Astrocyte (in vitro differentiated cells and primary cell): Measurements from ENCODE around the gene ZNF839. TPM values are rescaled to one million over a fixed set of nuclear protein-coding genes. Genes with fewer than 3 reads are reported as not detected.

Source experiments
- DNase-seq: peaks from one replicate; pipeline ENCODE4 v3.0.0-alpha.2; 2010; ENCODE audit warnings: low read depth
- FAIRE-seq: peaks from 2 replicates; lab custom pipeline; 2011; peaks lifted over from hg19 to GRCh38; lab: Jason Lieb, UNC
- H2AFZ ChIP-seq: 2 replicates; pipeline ENCODE4 v1.6.0; 2012; ENCODE audit warnings: low read depth, low read length, inconsistent platforms
- H3K27ac ChIP-seq: 2 replicates; pipeline ENCODE4 v1.5.1; 2011; ENCODE audit warnings: low read depth, low read length, inconsistent platforms
- H3K27me3 ChIP-seq: 2 replicates; pipeline ENCODE4 v1.6.0; 2011; ENCODE audit warnings: low read length, inconsistent platforms; ENCODE audit not compliant: insufficient read depth
- H3K36me3 ChIP-seq: 2 replicates; pipeline ENCODE4 v1.5.1; 2011; ENCODE audit warnings: low read length, inconsistent platforms; ENCODE audit not compliant: insufficient read depth
- H3K4me1 ChIP-seq: 2 replicates; pipeline ENCODE4 v1.5.1; 2011; ENCODE audit warnings: low read length, inconsistent platforms; ENCODE audit not compliant: insufficient read depth
- H3K4me2 ChIP-seq: 2 replicates; pipeline ENCODE4 v1.6.0; 2012; ENCODE audit warnings: low read length, inconsistent platforms
- H3K4me3 ChIP-seq: 2 replicates; pipeline ENCODE4 v1.5.1; 2011; ENCODE audit warnings: low read depth, mild to moderate bottlenecking, low read length, inconsistent platforms; ENCODE audit not compliant: insufficient read depth
- H3K79me2 ChIP-seq: 2 replicates; pipeline ENCODE4 v1.6.0; 2012; ENCODE audit warnings: mild to moderate bottlenecking, low read length, inconsistent platforms; ENCODE audit not compliant: insufficient read depth
- H3K9ac ChIP-seq: 2 replicates; pipeline ENCODE4 v1.6.0; 2012; ENCODE audit warnings: mild to moderate bottlenecking, low read length, inconsistent platforms
- H3K9me3 ChIP-seq: 2 replicates; pipeline ENCODE4 v1.5.1; 2012; ENCODE audit warnings: low read depth, mild to moderate bottlenecking, low read length, inconsistent platforms; ENCODE audit not compliant: insufficient read depth
- H4K20me1 ChIP-seq: 2 replicates; pipeline ENCODE4 v1.6.0; 2012; ENCODE audit warnings: low read length, inconsistent platforms; ENCODE audit not compliant: insufficient read depth
- H3K27ac Mint-ChIP-seq: one replicate; pipeline ENCODE4 v1.8.0; 2021; ENCODE audit warnings: mild to moderate bottlenecking, mixed read lengths; ENCODE audit not compliant: unreplicated experiment
- H3K27me3 Mint-ChIP-seq: one replicate; pipeline ENCODE4 v1.8.0; 2021; ENCODE audit warnings: low read depth, mixed read lengths; ENCODE audit not compliant: unreplicated experiment
- H3K36me3 Mint-ChIP-seq: one replicate; pipeline ENCODE4 v1.8.0; 2021; ENCODE audit warnings: low read depth, mixed read lengths; ENCODE audit not compliant: unreplicated experiment
- H3K4me1 Mint-ChIP-seq: one replicate; pipeline ENCODE4 v1.8.0; 2021; ENCODE audit warnings: low read depth, mixed read lengths; ENCODE audit not compliant: unreplicated experiment
- H3K4me3 Mint-ChIP-seq: one replicate; pipeline ENCODE4 v1.8.0; 2021; ENCODE audit warnings: mild to moderate bottlenecking, moderate library complexity, mixed read lengths; ENCODE audit not compliant: unreplicated experiment
- H3K9me3 Mint-ChIP-seq: one replicate; pipeline ENCODE4 v1.8.0; 2021; ENCODE audit warnings: mild to moderate bottlenecking, mixed read lengths; ENCODE audit not compliant: unreplicated experiment
- CTCF ChIP-seq: IDR thresholded peaks from 2 replicates; pipeline ENCODE4 v1.5.1; 2011; ENCODE audit warnings: low read depth, mild to moderate bottlenecking, inconsistent platforms, low read length, moderate library complexity; ENCODE audit not compliant: insufficient read depth
- EZH2 ChIP-seq: IDR thresholded peaks from 2 replicates; pipeline ENCODE4 v1.6.1; 2012; ENCODE audit warnings: mild to moderate bottlenecking, low read length, inconsistent platforms; ENCODE audit not compliant: insufficient read depth
- total RNA-seq: library from RNA; stranded (reverse); gene quantifications from 2 replicates; pipeline ENCODE4 v1.2.1, GENCODE V29; 2021

The ZNF839 gene
- total RNA-seq, 1 donor from 2014 or later = 8.0 TPM

DNA sequence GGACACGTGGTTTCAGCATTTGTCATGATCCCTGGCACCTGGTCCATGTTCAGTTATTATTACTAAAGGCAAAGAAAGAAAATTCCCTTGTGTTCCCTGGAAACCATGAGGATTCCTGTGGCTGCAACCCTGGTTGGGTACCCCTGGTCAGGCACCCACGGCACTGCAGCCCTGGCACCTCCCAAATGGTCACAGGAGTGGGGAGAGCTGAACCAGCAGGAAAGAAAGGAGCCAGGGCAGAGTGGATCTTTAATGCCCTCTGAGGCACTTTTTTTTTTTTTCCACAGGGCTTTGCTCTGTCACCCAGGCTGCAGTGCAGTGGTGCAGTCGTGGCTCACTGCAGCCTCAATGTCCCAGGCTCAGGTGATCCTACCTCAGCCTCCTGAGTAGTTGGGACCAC lies 25.7 kb downstream of the ZNF839 start:
- Histone ChIP-seq H3K36me3 (peaks cover 23% of the 10 kb centered on the region), H3K27me3 (no peaks in the 10 kb centered on the region), H3K4me1 (no peaks in the 10 kb centered on the region), H3K4me2 (no peak overlapping the region), H3K9me3 (no peaks in the 10 kb centered on the region), H4K20me1 (no peaks in the 10 kb centered on the region), H2AFZ (no peak overlapping the region), H3K79me2 (no peaks in the 10 kb centered on the region), H3K9ac (no peak overlapping the region), H3K4me3 (no peak overlapping the region), H3K27ac (no peak overlapping the region)
- TF ChIP-seq CTCF (no peak), EZH2 (no peak)
- Mint-ChIP-seq H3K4me1 (no peaks in the 10 kb centered on the region), H3K36me3 (peaks cover 26% of the 10 kb centered on the region), H3K27me3 (no peaks in the 10 kb centered on the region), H3K9me3 (no peaks in the 10 kb centered on the region), H3K27ac (no peak overlapping the region), H3K4me3 (no peak overlapping the region)
- DNase-seq (no peak), FAIRE-seq (no peak)

DNA sequence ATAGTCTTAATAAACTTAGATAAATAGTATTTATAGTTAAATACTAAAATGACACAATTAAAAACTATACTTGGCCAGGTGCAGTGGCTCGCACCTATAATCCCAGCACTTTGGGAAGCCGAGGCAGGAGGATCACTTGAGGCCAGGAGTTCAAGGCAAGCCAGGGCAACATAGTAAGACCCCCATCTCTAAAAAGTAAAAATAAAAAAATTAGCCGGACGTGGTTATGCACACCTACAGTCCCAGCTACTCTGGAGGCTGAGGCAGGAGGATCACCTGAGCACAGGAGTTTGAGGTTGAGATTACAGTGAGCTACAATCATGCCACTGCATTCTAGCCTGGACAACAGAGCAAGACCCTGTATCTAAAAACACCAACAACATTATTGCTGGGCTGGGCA lies 27.1 kb downstream of the ZNF839 start:
- Histone ChIP-seq H4K20me1 (no peaks in the 10 kb centered on the region), H3K4me1 (no peaks in the 10 kb centered on the region), H3K27me3 (no peaks in the 10 kb centered on the region), H3K9ac (no peak overlapping the region), H3K4me3 (no peak overlapping the region), H3K27ac (no peak overlapping the region), H3K79me2 (no peaks in the 10 kb centered on the region), H3K4me2 (no peak overlapping the region), H2AFZ (no peak overlapping the region), H3K9me3 (no peaks in the 10 kb centered on the region), H3K36me3 (peaks cover 23% of the 10 kb centered on the region)
- no peak for DNase-seq
- no peaks in the 10 kb centered on the region for H3K27me3 Mint-ChIP-seq
- no peak for FAIRE-seq
- no peaks in the 10 kb centered on the region for H3K4me1 Mint-ChIP-seq
- H3K4me3 Mint-ChIP-seq = no peak overlapping the region
- H3K9me3 Mint-ChIP-seq = no peaks in the 10 kb centered on the region
- H3K36me3 Mint-ChIP-seq = peaks cover 22% of the 10 kb centered on the region
- TF ChIP-seq EZH2 = no peak
- no peak for TF ChIP-seq CTCF
- no peak overlapping the region for H3K27ac Mint-ChIP-seq

DNA sequence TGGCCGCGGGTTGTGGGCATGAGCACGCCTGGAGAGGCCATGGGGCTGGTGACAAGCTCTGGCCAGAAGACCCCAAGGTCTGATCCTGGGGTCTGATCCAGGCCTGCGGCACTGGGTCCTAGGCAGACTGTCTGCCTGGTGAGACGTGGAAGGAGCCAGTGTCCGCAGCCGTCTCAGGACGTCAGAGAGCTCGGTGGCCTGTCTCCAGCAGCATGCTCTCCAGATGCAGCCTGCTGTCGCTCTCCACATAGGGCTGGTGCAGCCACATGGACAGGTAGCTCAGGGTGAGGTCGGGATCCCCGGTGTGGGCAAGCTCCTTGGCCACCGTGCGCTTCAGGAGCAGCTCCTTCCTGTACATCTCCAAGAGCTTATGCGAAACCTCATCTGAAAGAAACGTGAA lies 28.8 kb downstream of the ZNF839 start:
- H3K27me3 Mint-ChIP-seq = no peaks in the 10 kb centered on the region
- H3K9ac ChIP-seq = no peak overlapping the region
- FAIRE-seq = no peak
- no peaks in the 10 kb centered on the region for H3K4me1 Mint-ChIP-seq
- peaks cover 23% of the 10 kb centered on the region for H3K36me3 ChIP-seq
- no peak overlapping the region for H3K4me2 ChIP-seq
- TF ChIP-seq EZH2 = no peak
- TF ChIP-seq CTCF = no peak
- peak overlapping the region; percentile 20 for H3K4me3 Mint-ChIP-seq
- H3K9me3 ChIP-seq = no peaks in the 10 kb centered on the region
- no peak overlapping the region for H2AFZ ChIP-seq
- H3K4me3 ChIP-seq = no peak overlapping the region
- H4K20me1 ChIP-seq = no peaks in the 10 kb centered on the region
- H3K27me3 ChIP-seq = no peaks in the 10 kb centered on the region
- no peak overlapping the region for H3K27ac ChIP-seq
- no peaks in the 10 kb centered on the region for H3K4me1 ChIP-seq
- DNase-seq = no peak
- H3K27ac Mint-ChIP-seq = no peak overlapping the region
- H3K36me3 Mint-ChIP-seq = peaks cover 18% of the 10 kb centered on the region
- H3K9me3 Mint-ChIP-seq = no peaks in the 10 kb centered on the region
- H3K79me2 ChIP-seq = no peaks in the 10 kb centered on the region
